ENCODE measurements around the gene FANCE. TPM values are rescaled to one million over a fixed set of nuclear protein-coding genes. Genes with fewer than 3 reads are reported as not detected.
A peak's percentile ranks its signal among the peaks of the same experiment; 100 is the strongest.
"Not testable (repeated sequence)": the region's sequence is repeated elsewhere in the genome, so short reads cannot be mapped to it uniquely, and the experiment has no call there.

Gene FANCE
- total and polyA plus RNA-seq, 2 experiments from 2014 or later, result 5.4 to 25.5 TPM

DNA sequence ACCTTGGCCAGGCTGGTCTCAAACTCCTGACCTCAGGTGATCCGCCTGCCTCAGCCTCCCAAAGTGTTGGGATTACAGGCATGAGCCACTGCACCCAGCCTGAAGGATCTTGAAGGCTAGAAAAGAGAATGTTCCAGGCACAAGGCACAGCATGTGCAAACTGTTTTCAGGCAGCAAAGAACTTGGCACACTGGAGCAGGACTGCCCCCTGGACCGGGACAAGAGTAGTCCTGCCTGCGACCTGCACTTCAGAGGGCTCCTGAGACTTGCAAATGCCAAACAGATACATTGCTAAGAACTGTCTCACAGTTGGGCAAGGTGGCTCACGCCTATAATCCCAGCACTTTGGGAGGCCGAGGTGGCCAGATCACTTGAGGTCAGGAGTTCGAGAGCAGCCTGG lies 63.8 kb downstream of the FANCE start:
- H3K36me3 Mint-ChIP-seq (ENCODE audit: low read depth); H3K9me3 Mint-ChIP-seq; H3F3A ChIP-seq (replicated peaks; ENCODE audit: low read depth); H3K4me2 ChIP-seq; ATAC-seq; H3K36me3 ChIP-seq (ENCODE audit: insufficient read depth); H3K4me3 ChIP-seq; H3K79me2 ChIP-seq (replicated peaks; ENCODE audit: insufficient read depth); H3K9me2 ChIP-seq (ENCODE audit: insufficient read depth); H3K27me3 Mint-ChIP-seq (ENCODE audit: insufficient read depth, low read depth, poor library complexity); H3K27ac Mint-ChIP-seq; H3K4me3 Mint-ChIP-seq; H4K20me1 ChIP-seq (replicated peaks; ENCODE audit: insufficient read depth); H3K27ac ChIP-seq (ENCODE audit: low read depth); H2AFZ ChIP-seq: not testable (repeated sequence)
- TF ChIP-seq, protein P1, sequence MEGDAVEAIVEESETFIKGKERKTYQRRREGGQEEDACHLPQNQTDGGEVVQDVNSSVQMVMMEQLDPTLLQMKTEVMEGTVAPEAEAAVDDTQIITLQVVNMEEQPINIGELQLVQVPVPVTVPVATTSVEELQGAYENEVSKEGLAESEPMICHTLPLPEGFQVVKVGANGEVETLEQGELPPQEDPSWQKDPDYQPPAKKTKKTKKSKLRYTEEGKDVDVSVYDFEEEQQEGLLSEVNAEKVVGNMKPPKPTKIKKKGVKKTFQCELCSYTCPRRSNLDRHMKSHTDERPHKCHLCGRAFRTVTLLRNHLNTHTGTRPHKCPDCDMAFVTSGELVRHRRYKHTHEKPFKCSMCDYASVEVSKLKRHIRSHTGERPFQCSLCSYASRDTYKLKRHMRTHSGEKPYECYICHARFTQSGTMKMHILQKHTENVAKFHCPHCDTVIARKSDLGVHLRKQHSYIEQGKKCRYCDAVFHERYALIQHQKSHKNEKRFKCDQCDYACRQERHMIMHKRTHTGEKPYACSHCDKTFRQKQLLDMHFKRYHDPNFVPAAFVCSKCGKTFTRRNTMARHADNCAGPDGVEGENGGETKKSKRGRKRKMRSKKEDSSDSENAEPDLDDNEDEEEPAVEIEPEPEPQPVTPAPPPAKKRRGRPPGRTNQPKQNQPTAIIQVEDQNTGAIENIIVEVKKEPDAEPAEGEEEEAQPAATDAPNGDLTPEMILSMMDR (conservative IDR thresholded peaks at IDR 0.05; ENCODE audit: low read depth in 2 of 2), result peak in 1 of 2 experiments; percentile 54; a peak in 2 of 4 replicates
- peaks cover 12% of the 10 kb centered on the region for H3K27me3 ChIP-seq (ENCODE audit: insufficient read depth)
- peaks cover 19% of the 10 kb centered on the region for H3K4me1 Mint-ChIP-seq
- H3K4me1 ChIP-seq (ENCODE audit: insufficient read depth), result peaks cover 16% of the 10 kb centered on the region
- peak; percentile 42 for DNase-seq (ENCODE audit: low spot score)

Small RNAs within 50 kb of the gene (microRNA-seq; reads per million reads assigned to microRNA genes)
- 0.89 reads per million for gene MIR7111

Small RNAs within 50 kb of the gene (small RNA-seq; reads per million reads assigned to genes)
- gene MIR7111 (ENCODE audit: low replicate concordance), result not detected

Other genes with a start within 250 kb of the FANCE start
- gene SCUBE3, start 238.4 kb upstream of the FANCE start, total RNA-seq (2014; rRNA removed; shearing (Covaris generic)), result 0.70 and 1.1 TPM in 2 replicates
- 0.39 and 0.56 TPM in 2 replicates for gene SCUBE3, start 238.4 kb upstream of the FANCE start, polyA plus RNA-seq (2016; fragmentation: Nextera tagmentation; extraction: Ambion mirVana)
- 18.1 and 18.8 TPM in 2 replicates for gene ZNF76, start 192.6 kb upstream of the FANCE start, total RNA-seq (2014; rRNA removed; shearing (Covaris generic))
- 12.5 and 13.7 TPM in 2 replicates for gene ZNF76, start 192.6 kb upstream of the FANCE start, polyA plus RNA-seq (2016; fragmentation: Nextera tagmentation; extraction: Ambion mirVana)
- 5.7 and 7.2 TPM in 2 replicates for gene DEF6, start 154.5 kb upstream of the FANCE start, total RNA-seq (2014; rRNA removed; shearing (Covaris generic))
- 3.2 and 5.1 TPM in 2 replicates for gene DEF6, start 154.5 kb upstream of the FANCE start, polyA plus RNA-seq (2016; fragmentation: Nextera tagmentation; extraction: Ambion mirVana)
- gene PPARD, start 109.8 kb upstream of the FANCE start, total RNA-seq (2014; rRNA removed; shearing (Covaris generic)), result 8.7 and 9.7 TPM in 2 replicates
- 4.8 and 5.1 TPM in 2 replicates for gene PPARD, start 109.8 kb upstream of the FANCE start, polyA plus RNA-seq (2016; fragmentation: Nextera tagmentation; extraction: Ambion mirVana)
- 1,297 and 1,329 TPM in 2 replicates for gene RPL10A, start 16.1 kb downstream of the FANCE start, total RNA-seq (2014; rRNA removed; shearing (Covaris generic))
- 686 and 730 TPM in 2 replicates for gene RPL10A, start 16.1 kb downstream of the FANCE start, polyA plus RNA-seq (2016; fragmentation: Nextera tagmentation; extraction: Ambion mirVana)
- gene TEAD3, start 44.7 kb downstream of the FANCE start, total RNA-seq (2014; rRNA removed; shearing (Covaris generic)), result 26.5 and 26.7 TPM in 2 replicates
- 15.0 and 15.6 TPM in 2 replicates for gene TEAD3, start 44.7 kb downstream of the FANCE start, polyA plus RNA-seq (2016; fragmentation: Nextera tagmentation; extraction: Ambion mirVana)
- gene TULP1, start 60.6 kb downstream of the FANCE start, total RNA-seq (2014; rRNA removed; shearing (Covaris generic)), result 1.3 and 3.0 TPM in 2 replicates
- 3.8 and 7.1 TPM in 2 replicates for gene TULP1, start 60.6 kb downstream of the FANCE start, polyA plus RNA-seq (2016; fragmentation: Nextera tagmentation; extraction: Ambion mirVana)
- 24.3 and 28.6 TPM in 2 replicates for gene FKBP5, start 236.6 kb downstream of the FANCE start, total RNA-seq (2014; rRNA removed; shearing (Covaris generic))
- 17.7 and 19.8 TPM in 2 replicates for gene FKBP5, start 236.6 kb downstream of the FANCE start, polyA plus RNA-seq (2016; fragmentation: Nextera tagmentation; extraction: Ambion mirVana)